HL-60 (cell line): ENCODE results near the gene PODNL1.

Experiments
- DNase-seq, 2 experiments: peaks; one replicate each; pipeline ENCODE4 v3.0.0-alpha.2; 2010 to 2020; ENCODE audit warnings: low read depth in 1 of 2, low spot score in 1 of 2
- H3K27ac ChIP-seq: fragments of 250-450 bp; sonication (Bioruptor Pico); replicated peaks from 2 replicates; pipeline ENCODE4 v1.5.1; 2020; ENCODE audit warnings: mild to moderate bottlenecking, moderate library complexity
- H3K27me3 ChIP-seq: fragments of 250-450 bp; sonication (Bioruptor Pico); 2 replicates; pipeline ENCODE4 v1.5.1; 2021; ENCODE audit warnings: mild to moderate bottlenecking, moderate library complexity; ENCODE audit not compliant: insufficient read depth, poor library complexity, severe bottlenecking
- H3K4me3 ChIP-seq: replicated peaks from 2 replicates; pipeline ENCODE4 v1.5.1; 2011; ENCODE audit warnings: mild to moderate bottlenecking, control low read depth, low read length; ENCODE audit not compliant: insufficient read depth
- GABPA ChIP-seq: IDR thresholded peaks from 2 replicates; pipeline ENCODE4 v1.6.1; 2012; ENCODE audit warnings: low read depth
- POLR2AphosphoS5 ChIP-seq: IDR thresholded peaks from 2 replicates; pipeline ENCODE4 v1.6.1; 2012; ENCODE audit warnings: low read depth
- SPI1 ChIP-seq: IDR thresholded peaks from 2 replicates; pipeline ENCODE4 v1.6.1; 2012; ENCODE audit warnings: low read depth, mild to moderate bottlenecking, borderline replicate concordance
- TF ChIP-seq, protein P1 (sequence below): IDR thresholded peaks from 2 replicates; pipeline ENCODE4 v1.6.1; 2012; ENCODE audit warnings: low read depth; ENCODE audit not compliant: insufficient replicate concordance
- TF ChIP-seq, protein P2 (sequence below): IDR thresholded peaks from one replicate; pipeline ENCODE4 v1.5.1; 2011; ENCODE audit warnings: low read length, control low read depth, inconsistent platforms; ENCODE audit not compliant: insufficient read depth

PODNL1 gene

DNA sequence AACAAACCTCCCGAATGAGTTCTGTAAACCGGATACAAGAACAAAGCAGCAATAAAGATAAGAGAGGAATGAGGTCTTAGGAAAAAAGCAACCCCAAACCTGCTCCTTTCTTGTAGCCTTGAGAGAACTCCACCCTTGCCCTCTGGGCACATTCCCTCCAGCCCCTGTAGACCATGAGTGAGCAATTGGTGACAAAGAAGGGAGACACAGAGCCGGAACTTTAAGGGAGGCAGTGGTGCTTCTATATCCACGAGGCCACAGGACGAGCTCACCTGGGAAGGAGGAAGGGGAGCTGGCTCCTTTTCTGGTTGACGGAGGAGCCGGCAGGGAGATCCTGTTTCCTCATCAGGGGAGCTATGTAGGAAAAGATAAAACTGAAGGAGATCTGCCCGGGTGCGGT, 45.3 kb downstream of the PODNL1 start:
- Histone ChIP-seq H3K27ac (no peak overlapping the region), H3K27me3 (no peaks in the 10 kb centered on the region), H3K4me3 (no peak overlapping the region)
- DNase-seq, result no peak
- TF ChIP-seq, protein P1, sequence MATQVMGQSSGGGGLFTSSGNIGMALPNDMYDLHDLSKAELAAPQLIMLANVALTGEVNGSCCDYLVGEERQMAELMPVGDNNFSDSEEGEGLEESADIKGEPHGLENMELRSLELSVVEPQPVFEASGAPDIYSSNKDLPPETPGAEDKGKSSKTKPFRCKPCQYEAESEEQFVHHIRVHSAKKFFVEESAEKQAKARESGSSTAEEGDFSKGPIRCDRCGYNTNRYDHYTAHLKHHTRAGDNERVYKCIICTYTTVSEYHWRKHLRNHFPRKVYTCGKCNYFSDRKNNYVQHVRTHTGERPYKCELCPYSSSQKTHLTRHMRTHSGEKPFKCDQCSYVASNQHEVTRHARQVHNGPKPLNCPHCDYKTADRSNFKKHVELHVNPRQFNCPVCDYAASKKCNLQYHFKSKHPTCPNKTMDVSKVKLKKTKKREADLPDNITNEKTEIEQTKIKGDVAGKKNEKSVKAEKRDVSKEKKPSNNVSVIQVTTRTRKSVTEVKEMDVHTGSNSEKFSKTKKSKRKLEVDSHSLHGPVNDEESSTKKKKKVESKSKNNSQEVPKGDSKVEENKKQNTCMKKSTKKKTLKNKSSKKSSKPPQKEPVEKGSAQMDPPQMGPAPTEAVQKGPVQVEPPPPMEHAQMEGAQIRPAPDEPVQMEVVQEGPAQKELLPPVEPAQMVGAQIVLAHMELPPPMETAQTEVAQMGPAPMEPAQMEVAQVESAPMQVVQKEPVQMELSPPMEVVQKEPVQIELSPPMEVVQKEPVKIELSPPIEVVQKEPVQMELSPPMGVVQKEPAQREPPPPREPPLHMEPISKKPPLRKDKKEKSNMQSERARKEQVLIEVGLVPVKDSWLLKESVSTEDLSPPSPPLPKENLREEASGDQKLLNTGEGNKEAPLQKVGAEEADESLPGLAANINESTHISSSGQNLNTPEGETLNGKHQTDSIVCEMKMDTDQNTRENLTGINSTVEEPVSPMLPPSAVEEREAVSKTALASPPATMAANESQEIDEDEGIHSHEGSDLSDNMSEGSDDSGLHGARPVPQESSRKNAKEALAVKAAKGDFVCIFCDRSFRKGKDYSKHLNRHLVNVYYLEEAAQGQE, result no peak

DNA sequence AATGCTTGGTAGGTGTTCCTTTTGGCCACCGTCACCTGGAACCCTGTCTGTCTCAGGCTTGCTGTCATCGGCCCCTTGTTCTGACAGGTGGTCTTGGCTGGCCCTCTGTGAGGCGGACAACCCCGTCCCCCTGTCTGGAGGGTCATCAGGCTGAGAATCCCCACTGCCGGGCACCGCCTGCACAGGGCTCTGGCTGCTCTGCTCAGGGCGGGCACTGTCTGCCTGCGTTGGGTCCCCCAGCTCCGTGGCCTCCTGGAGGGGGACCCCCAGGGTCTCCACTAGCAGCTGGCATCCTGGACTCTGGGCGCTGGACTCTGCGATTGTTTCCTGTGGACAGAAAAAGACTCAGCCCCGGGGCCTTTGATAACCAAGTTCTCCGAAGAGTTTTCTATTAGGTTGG, 48.1 kb downstream of the PODNL1 start:
- H3K4me3 ChIP-seq, result no peak overlapping the region
- no peak for DNase-seq
- H3K27ac ChIP-seq, result no peak overlapping the region
- H3K27me3 ChIP-seq, result no peaks in the 10 kb centered on the region
- TF ChIP-seq, protein P2, sequence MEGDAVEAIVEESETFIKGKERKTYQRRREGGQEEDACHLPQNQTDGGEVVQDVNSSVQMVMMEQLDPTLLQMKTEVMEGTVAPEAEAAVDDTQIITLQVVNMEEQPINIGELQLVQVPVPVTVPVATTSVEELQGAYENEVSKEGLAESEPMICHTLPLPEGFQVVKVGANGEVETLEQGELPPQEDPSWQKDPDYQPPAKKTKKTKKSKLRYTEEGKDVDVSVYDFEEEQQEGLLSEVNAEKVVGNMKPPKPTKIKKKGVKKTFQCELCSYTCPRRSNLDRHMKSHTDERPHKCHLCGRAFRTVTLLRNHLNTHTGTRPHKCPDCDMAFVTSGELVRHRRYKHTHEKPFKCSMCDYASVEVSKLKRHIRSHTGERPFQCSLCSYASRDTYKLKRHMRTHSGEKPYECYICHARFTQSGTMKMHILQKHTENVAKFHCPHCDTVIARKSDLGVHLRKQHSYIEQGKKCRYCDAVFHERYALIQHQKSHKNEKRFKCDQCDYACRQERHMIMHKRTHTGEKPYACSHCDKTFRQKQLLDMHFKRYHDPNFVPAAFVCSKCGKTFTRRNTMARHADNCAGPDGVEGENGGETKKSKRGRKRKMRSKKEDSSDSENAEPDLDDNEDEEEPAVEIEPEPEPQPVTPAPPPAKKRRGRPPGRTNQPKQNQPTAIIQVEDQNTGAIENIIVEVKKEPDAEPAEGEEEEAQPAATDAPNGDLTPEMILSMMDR, result no peak
- no peak for TF ChIP-seq POLR2AphosphoS5
- TF ChIP-seq SPI1, result no peak
- no peak for TF ChIP-seq GABPA
- TF ChIP-seq, protein P1, result no peak

GRCh38 chr19:13888281-13888680, 49.9 kb downstream of the PODNL1 start:
- no peak overlapping the region for H3K4me3 ChIP-seq
- H3K27ac ChIP-seq, result no peak overlapping the region
- TF ChIP-seq, protein P1, result no peak
- TF ChIP-seq SPI1, result no peak
- TF ChIP-seq POLR2AphosphoS5, result no peak
- TF ChIP-seq, protein P2, result no peak
- TF ChIP-seq GABPA, result no peak
- H3K27me3 ChIP-seq, result no peaks in the 10 kb centered on the region
- DNase-seq, result no peak

- TF ChIP-seq GABPA (no peak), SPI1 (no peak), POLR2AphosphoS5 (no peak)
- TF ChIP-seq, protein P1, result no peak
- TF ChIP-seq, protein P2, result no peak
- H3K27me3 ChIP-seq, result no peaks in the 10 kb centered on the region
- DNase-seq, result peak in 1 of 2 experiments; percentile 16
- no peak overlapping the region for H3K4me3 ChIP-seq
- H3K27ac ChIP-seq, result no peak overlapping the region
These were observed 50.7 kb downstream of the PODNL1 start for GRCh38 chr19:13887517-13887916.
